Left ventricle myocardium inferior (tissue), 1 donor: ENCODE measurements around the gene NEURL1. TPM values are rescaled to one million over a fixed set of nuclear protein-coding genes. Genes with fewer than 3 reads are reported as not detected.

Experiments used
- DNase-seq: peaks from one replicate; pipeline ENCODE4 v3.0.0-alpha.2; 2020
- H3K27ac ChIP-seq: fragments of 200-600 bp; replicated peaks from 2 replicates; pipeline ENCODE4 v1.8.0; 2021
- H3K27me3 ChIP-seq: fragments of 200-600 bp; 2 replicates; pipeline ENCODE4 v1.8.0; 2021; ENCODE audit warnings: low read depth
- H3K36me3 ChIP-seq: fragments of 200-600 bp; 2 replicates; pipeline ENCODE4 v1.8.0; 2021
- H3K4me1 ChIP-seq: fragments of 200-600 bp; 2 replicates; pipeline ENCODE4 v1.8.0; 2021
- H3K4me3 ChIP-seq: fragments of 200-600 bp; 2 replicates; pipeline ENCODE4 v1.8.0; 2021; ENCODE audit warnings: mild to moderate bottlenecking, moderate library complexity
- H3K9me3 ChIP-seq: fragments of 200-600 bp; replicated peaks from 2 replicates; pipeline ENCODE4 v1.8.0; 2021
- intact Hi-C: fragments of 100-400 bp; cut with micrococcal nuclease; formaldehyde crosslinking; loops from one replicate; pipeline ENCODE4 v1.11.0; 2022
- total RNA-seq: library from RNA; stranded (reverse); fragmentation: NEBNext Ultra II Directional; extraction: Animal tissue kit (Norgen Biotek cat#: 25700); gene quantifications from one replicate; pipeline ENCODE4 v1.2.1, GENCODE V29; 2021
- TF ChIP-seq, protein P1 (sequence below): fragments of 200-600 bp; IDR thresholded peaks from 2 replicates; pipeline ENCODE4 v1.8.0; 2021; ENCODE audit warnings: antibody characterized with exemption, mild to moderate bottlenecking, borderline replicate concordance
- donor health status: DM: no; HTN: yes; CAD: no; lungs with severe emphysema.

The NEURL1 gene
- total RNA-seq, 1 donor from 2014 or later: 0.14 TPM

DNA sequence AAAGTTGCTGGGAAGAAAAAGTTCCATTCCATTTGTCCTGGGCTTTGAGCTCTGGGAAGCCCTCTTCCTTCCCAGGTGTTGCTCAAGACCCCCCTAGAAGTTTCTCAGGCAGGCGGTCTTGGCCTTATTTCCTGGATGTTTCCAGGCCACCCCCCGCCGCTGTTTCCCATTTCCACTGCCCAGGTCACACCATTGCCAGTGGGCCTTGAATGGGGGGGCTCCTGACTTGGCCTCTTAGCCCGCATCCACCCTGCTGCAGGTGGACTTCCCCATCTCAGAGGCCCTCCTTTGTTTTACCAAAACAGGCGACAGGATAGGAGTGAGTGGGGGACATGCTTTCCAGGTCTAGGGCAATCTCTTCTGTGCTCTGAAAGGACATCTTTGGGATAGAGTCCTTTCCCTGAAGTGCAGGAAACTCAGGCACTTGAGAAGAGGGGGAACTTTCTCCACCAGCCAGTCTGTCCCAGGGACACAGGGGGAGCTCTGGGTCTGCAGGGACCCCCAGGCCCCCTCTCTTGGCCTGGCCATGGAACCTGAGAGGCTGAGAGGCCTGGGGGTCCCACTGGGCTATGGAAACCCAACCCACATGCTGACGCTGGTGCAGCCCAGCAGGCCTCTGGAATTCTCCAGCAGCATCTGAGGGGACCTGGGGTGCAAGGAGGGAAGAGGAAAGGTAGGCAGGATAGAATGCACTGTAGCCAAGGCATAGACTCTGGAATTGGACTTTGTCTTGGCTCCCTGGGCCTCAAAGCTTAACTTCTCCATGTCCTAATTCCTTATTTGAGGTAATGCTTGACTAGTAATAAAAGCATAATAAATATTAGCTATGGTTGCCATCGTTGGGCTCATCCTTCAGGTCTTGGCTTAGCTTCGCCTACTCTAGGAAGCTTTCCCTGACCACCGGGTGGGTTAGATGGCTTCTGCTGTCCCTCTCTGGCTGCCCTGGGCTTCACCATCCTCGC is 17.6 kb downstream of the NEURL1 start:
- no peak overlapping the region for H3K27ac ChIP-seq
- peaks cover 15% of the 10 kb centered on the region for H3K4me1 ChIP-seq
- intact Hi-C loops: no loop called here
- TF ChIP-seq, protein P1, sequence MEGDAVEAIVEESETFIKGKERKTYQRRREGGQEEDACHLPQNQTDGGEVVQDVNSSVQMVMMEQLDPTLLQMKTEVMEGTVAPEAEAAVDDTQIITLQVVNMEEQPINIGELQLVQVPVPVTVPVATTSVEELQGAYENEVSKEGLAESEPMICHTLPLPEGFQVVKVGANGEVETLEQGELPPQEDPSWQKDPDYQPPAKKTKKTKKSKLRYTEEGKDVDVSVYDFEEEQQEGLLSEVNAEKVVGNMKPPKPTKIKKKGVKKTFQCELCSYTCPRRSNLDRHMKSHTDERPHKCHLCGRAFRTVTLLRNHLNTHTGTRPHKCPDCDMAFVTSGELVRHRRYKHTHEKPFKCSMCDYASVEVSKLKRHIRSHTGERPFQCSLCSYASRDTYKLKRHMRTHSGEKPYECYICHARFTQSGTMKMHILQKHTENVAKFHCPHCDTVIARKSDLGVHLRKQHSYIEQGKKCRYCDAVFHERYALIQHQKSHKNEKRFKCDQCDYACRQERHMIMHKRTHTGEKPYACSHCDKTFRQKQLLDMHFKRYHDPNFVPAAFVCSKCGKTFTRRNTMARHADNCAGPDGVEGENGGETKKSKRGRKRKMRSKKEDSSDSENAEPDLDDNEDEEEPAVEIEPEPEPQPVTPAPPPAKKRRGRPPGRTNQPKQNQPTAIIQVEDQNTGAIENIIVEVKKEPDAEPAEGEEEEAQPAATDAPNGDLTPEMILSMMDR: no peak
- no peak for DNase-seq
- H3K9me3 ChIP-seq: no peaks in the 10 kb centered on the region
- no peaks in the 10 kb centered on the region for H3K36me3 ChIP-seq
- H3K4me3 ChIP-seq: no peak overlapping the region
- H3K27me3 ChIP-seq: no peaks in the 10 kb centered on the region

DNA sequence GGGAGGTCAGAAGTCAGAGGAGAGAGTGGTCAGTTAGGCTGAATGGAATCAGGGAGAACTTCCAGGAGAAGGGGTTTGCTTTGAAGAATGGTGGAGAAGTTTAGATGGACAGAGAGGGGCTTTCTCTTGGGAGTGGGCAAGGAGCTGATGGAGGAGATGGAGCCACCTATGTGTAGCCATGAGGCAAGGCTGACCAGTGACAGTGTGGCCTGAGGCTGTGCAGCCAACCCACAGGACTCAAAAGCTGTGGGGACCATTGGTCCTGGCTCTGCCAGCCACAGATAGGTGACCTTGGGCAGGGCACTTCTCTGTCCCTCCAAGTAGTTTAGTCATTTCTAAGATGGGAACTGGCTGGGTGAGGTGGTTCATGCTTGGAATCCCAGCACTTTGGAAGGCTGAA is 18.7 kb downstream of the NEURL1 start:
- intact Hi-C loops: no loop called here
- Histone ChIP-seq H3K27ac (no peak overlapping the region), H3K9me3 (no peaks in the 10 kb centered on the region), H3K27me3 (no peaks in the 10 kb centered on the region), H3K4me1 (peaks cover 15% of the 10 kb centered on the region), H3K36me3 (no peaks in the 10 kb centered on the region), H3K4me3 (no peak overlapping the region)
- DNase-seq: no peak
- TF ChIP-seq, protein P1: no peak

DNA sequence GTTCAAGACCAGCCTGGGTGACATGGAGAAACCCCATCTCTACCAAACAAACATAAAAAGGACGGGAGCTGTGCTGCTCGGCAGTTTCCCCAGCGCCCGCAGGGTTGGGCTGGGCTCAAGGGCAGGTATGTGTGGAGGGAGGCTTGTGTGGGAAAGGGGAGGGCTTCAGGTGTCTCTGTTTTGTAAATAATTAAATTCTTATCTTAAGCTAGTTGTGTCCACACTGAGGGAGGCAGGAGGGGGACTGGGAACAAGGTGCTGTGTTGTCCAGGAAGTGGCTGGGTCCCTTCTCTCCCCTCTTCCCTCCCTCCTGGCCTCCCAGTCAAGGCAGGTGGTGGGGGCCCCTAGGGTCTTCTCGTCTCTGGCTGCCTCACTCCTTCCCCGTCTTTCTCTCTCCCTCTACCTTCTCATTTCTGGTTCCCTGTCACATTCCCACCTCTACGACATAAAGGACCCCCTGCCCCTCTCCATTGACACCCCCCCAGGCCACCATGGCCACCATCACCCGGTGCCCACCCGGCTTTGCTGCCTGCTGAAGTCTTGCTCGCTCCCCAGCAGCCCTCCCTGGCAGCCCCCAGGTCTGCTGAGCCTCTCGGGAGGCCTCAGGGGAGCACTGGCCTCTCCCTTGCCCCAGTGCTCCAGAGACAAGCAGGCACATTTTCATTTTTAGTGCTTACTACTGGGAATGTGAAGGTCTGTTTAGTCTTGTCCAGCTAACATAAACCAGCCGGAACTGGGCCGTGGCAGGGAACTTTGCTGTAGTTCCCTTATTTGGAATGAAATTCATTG is 19.3 kb downstream of the NEURL1 start:
- no peak overlapping the region for H3K4me3 ChIP-seq
- no peak overlapping the region for H3K27ac ChIP-seq
- DNase-seq: no peak
- TF ChIP-seq, protein P1: no peak
- H3K27me3 ChIP-seq: no peaks in the 10 kb centered on the region
- intact Hi-C loops: no loop called here
- H3K36me3 ChIP-seq: no peaks in the 10 kb centered on the region
- H3K9me3 ChIP-seq: no peaks in the 10 kb centered on the region
- H3K4me1 ChIP-seq: peaks cover 15% of the 10 kb centered on the region

DNA sequence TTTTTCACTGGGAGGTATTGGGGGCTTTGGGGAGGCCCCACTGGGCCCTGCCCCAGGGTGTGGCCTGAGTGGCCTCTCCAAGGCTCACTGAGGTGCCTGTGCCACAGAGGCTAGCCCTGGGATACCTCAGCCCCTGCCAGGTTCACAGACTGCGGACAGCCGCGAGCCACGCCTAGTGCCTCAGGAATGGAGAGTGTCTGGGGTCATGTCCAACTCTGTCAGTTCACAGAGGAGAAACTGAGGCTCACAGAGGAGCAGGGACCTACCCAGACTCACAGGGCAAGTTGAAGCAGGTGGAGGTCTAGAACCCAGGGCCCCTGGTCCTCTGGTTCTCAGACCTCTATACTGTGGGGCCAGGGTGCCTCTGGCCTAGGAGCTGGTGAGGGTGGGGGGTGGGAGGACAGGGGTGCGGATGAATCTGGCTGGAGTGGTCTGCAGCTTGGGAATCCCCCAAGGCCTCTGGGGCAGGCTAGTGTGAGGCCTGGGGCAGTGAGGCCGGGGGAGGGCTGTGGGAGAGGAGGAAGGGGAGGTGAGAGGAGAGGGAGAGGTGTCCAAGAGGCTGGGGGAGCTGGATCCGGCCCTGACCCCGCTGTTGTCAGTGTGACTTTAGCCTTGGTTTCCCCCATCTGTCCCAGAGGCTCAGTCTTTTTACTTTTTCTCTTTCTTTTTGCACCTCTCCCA is 20.0 kb downstream of the NEURL1 start:
- no peak overlapping the region for H3K27ac ChIP-seq

More for the DNA sequence above, 20.0 kb downstream of the NEURL1 start:
- Histone ChIP-seq H3K27me3 (no peaks in the 10 kb centered on the region), H3K4me3 (no peak overlapping the region), H3K4me1 (peaks cover 15% of the 10 kb centered on the region), H3K9me3 (no peaks in the 10 kb centered on the region), H3K36me3 (no peaks in the 10 kb centered on the region)
- no peak for DNase-seq
- TF ChIP-seq, protein P1: no peak
- intact Hi-C loops: no loop called here
